HG03159 (cell line): ENCODE results near the gene ENAM.
"Not testable (repeated sequence)": the region's sequence is repeated elsewhere in the genome, so short reads cannot be mapped to it uniquely, and the experiment has no call there.

Experiments
- ATAC-seq: cut with Tn5 transposase; IDR thresholded peaks from one replicate; pipeline ENCODE4 v1.9.1; 2021; ENCODE audit warnings: mild to moderate bottlenecking, moderate library complexity; ENCODE audit not compliant: unreplicated experiment

The ENAM gene

GRCh38 chr4:70623323-70623722 is 5.2 kb upstream of the ENAM start:
- ATAC-seq, result no peak

DNA sequence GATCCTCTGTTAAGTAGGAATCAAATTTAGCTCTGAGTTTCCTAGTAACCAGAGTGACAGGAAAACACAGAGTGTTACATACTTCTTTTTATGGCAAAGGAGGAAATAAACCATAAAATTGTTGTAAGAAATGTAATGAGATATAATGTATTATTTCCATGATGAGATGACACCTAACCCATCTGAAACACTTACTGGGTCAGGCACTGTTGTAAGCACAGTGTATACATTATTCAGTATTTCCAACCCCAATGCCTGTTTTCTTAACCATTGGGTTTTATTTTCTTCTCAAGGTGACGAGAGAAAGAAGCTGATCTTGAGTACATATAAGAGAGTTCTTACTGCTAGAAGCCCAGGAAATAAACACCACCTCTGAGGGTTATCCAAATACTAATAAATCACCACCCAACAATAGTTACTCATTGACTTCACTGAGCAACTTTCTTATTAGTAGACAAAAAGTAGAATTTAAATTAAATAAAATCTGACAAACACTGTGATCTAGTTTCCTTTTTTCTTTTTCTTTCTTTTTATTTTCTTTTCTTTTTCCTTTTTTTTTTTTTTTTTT is 4.2 kb upstream of the ENAM start:
- ATAC-seq, result no peak

DNA sequence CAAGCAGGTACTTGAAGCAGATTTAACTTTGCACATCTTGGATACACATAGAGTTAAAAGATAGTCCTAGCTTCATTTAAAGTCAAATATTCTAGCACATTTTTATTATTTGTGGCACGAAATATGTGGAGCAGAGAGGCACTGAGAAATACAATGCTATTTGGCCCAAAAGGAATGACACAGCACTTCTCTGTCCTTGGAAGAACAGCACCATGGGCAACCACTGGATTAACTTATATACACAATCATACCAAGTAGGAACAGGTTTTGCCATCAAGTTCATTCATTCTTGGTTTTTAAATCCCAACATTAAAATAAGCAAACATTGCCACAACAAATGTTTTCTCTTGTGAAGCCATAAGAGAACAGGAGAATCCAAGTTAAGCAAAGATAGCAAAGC is 924 bp upstream of the ENAM start:
- no peak for ATAC-seq

DNA sequence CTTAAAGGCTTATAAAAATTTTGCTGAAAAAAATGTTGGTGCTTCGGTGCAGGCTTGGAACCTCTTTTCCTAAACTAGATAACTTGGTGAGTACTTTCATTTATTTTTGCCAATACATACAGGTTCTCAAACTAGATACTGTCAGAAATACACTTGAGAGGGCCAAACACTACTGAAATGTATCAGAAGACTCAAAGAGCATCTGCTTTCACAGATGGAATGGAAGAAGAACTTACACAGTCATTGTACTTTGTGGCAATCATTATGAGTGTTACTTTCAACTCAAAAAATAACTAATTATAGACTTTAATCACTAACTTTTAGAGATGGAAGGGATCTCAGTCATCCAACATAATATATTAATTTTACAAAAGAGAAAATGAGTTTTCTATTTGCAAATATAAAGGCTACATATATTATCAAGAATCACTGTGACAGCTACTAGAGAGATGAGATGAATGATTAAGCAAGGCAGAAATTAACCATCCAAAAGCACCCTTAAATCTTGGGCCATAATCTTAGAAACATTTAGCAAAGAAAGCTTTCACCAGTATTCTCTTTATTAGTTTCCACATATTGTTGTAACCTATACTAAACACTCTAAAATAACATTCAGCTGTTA is 1.0 kb downstream of the ENAM start:
- peak; percentile 76 for ATAC-seq

- no peak for ATAC-seq
These were observed 1.6 kb downstream of the ENAM start for GRCh38 chr4:70630162-70630561.

DNA sequence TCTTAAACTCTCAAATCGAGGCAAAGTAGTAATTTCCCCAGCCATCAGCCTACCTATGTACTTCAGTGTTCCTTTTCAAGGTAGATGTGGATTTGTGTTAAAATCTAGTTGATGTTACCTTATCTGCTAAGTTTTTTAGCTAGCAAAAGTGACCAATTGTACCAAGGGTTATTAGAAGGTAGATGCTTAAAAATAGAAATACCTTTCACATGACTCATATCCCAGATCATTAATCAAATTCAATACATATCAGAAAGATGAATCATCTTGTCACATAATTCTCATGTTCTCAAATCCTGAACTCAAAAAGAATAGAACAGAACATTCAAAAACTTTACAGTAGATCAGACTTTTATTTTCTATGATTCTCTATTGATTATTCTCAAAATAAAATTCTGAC is 3.5 kb downstream of the ENAM start:
- ATAC-seq, result no peak

DNA sequence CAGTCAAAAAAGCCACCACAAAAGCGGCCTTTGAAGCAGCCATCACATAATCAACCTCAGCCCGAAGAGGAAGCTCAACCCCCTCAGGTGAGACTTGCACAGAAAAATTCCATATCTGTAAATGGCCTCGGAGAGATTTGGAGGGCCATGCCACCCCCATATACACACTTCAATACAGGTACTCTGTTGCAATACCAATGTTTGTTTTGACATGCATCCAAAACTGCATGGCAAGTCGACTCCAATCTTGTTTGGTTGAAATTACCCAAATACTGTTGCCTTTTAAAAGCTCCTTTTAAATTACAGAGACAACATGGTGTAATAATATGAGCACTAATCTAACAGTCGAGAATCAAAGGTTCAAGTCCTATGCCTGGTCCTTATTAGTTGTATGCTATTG is 5.9 kb downstream of the ENAM start:
- no peak for ATAC-seq

DNA sequence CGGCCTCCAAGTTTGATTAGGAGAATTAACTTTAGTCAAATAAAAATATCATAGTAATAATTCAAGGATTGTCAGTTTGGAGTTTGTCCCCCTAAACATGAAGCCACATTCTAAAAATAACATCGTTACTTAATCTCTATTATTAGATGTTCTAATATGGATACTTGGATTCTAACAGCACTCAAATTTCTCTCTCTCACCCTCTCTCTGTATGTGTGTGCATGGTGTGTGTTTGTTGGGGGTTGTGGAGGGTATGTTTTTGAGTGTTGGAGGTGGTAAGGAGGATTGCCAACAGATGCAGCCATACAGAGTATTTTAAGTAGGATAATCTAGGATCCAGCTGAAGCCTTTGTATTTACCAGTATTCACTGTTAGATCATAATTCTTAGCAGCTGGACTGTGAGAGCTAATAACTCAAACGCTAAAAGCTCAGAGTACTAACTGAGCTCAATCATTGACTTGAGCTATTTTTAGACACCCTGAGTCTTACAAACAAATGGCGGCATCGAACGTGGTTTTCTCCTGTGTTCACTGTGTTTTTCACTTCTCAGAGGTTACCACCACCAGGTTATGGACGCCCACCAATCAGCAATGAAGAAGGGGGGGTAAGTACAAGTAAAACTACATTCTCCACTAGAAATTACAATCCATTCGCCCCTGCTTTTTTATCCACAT is 8.8 kb downstream of the ENAM start:
- ATAC-seq, result peak; percentile 76

DNA sequence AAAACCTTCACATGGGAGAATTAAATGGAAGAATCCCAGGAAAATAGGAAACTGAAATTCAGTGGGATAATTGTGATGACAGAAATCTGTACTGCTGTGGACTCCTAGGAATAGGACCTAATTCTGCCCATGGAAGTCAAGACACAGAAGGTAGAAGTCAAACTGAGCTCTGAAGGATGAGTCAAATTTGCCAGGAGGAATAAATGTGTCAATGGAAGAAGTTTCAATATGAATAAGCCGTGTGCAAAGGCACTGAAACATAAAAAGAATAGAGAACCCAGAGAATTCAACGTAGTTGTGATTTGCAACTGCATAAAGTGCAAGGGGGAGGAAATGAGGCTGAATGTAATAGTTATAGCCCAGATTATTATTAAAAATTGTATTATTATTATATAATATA is 11.6 kb downstream of the ENAM start:
- no peak for ATAC-seq

GRCh38 chr4:70650741-70651140 is 22.2 kb downstream of the ENAM start:
- ATAC-seq, result not testable (repeated sequence)

- peak; percentile 38 for ATAC-seq
These were observed 23.4 kb downstream of the ENAM start for GRCh38 chr4:70651864-70652506.

GRCh38 chr4:70654605-70655011 is 26.1 kb downstream of the ENAM start:
- ATAC-seq, result no peak

DNA sequence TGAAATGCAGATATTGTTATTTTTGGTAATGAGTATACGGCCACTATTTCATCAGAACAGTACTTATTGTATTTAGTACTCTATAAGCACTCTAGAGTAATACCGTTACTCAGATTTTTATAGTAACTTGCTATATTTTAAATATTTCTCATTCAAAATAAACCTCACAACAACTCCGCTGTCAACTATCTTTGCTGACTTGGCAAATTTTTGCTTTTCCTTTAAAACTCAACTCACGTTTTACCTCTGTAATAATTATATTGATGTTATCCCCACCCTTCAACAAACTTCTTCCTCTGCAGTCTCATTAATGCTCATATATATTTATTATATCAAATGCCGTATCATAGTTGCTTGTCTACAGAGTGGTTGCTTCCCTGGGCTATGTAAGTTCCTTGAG is 28.8 kb downstream of the ENAM start:
- ATAC-seq, result no peak

DNA sequence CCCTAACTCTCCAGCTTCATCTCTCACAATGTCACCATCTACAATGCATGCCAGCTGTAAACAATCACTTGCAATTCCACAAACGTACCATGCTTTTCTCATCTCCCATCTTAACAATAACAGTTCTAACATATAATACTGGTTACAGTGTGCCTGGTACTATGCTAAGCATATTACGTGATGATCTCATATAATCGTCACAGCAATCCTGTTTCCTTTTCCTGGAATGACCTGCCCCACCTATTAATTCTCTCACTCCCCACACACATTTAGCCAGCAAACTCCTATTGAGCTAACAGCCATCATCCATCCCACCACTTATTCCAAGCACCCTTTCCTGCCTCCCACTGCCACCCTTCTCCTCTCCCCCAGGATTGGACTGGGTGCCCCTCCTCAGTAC is 29.9 kb downstream of the ENAM start:
- no peak for ATAC-seq

DNA sequence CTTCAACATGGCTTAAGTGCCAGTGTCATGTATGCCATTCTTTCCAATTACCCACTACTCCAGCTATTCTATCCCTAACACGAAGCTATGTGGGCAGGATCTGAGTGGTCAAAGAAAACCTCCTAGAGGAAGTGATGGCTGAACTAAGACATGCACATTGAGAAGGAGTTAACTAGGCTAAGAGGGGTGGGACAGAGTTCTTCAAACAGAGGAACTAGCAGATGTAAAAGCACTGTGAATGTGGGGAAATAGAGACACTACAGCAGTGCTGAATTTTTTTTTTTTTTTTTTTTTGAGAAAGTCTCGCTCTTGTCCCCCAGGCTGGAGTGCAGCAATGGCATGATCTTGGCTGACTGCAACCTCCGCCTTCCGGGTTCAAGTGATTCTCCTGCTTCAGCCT is 31.6 kb downstream of the ENAM start:
- ATAC-seq, result no peak

- ATAC-seq, result peak; percentile 61
These were observed 32.9 kb downstream of the ENAM start for GRCh38 chr4:70661309-70661922.

GRCh38 chr4:70666369-70666768 is 37.8 kb downstream of the ENAM start, which contains the start of gene JCHAIN:
JCHAIN (minus strand) TSS chr4:70666508; CDS start chr4:70666490, 18 bp downstream.
- ATAC-seq, result no peak

DNA sequence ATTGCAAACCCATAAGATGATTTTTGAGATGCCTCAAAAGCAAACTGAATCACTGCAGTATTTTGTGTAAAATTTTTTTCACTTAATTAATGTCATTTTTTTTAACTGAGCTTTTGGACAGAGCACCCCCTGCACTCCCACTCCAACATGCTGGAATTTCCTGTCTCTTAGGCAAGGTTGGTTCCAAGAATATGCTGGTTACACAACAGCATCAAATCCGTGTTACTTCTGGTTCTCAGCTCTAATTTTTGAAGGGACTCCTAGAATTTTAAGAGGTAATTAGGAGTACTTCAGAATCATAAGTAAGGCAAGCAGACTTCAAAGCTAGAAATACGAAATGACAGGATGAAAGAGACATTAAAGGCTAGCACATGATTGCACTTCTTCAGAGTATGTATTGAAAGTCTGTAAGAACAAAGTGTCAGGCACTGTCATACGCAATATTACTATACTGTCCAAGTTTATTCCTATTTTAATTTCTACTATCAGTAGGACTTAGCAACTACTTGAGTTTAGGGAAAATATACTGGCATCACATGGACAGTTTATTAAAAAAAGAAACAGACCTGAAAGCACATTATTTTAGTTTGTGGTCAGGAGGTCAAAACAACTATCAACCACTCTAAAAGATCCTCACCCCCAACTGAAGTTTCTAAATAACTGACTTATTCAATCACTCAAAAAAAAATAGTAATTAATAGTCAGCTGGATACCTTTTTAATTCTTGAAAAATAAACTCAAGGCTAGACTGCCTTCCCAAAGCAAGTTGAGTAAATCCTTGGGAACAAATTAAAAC is 39.4 kb downstream of the ENAM start:
- no peak for ATAC-seq

DNA sequence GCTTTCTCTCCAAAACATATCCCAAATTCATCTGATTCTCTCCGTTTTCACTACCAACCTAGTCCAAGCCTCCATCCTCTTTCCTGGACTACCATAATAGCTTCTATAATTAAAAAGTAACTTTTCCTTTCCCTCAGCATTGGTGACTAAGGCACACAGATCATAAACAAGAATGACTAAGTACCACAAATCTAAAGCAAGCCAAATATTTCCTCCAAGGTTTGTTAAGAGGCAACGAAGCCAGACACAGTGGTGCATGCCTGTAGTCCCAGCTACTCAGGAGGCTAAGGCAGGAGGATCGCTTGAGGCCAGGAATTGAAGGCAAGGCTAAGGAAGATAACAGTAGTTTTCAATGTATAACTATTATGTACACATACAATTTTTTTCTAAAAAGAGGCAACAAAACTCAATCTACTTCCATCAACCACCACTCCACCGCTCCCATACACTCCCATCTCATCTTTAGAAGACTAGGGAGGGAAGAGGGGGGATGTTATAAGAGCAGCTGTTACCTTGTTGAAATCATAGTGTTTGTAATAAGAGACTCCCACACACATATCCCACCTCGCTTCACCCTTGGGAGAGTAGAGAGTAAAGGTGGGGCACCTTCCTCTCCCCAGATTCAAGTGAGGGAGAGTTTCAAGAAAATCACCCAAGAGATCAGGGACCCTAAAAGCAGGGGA is 41.9 kb downstream of the ENAM start:
- no peak for ATAC-seq

DNA sequence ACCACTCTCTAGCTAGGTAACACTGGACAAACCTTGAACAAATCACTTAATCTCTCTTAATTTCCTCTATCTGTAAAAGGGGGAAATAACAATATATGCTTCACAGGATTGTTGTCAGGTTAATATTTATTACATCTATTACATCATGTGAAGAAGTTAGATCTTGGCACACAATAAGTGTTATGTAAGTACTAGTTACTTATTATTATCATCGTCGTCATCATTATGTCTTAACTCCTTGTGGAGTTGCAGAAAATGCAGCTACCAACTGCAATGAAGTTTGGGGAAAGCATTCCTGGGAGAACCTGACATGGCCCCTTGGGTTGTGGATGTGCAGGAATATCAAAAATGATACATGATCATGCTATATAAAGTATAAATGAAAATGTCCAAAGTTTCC is 42.5 kb downstream of the ENAM start:
- no peak for ATAC-seq
